Stimulated activated naive CD4-positive, alpha-beta T cell (primary cell): Measurements from ENCODE around the gene PRKCI.
"Not testable (repeated sequence)": the region's sequence is repeated elsewhere in the genome, so short reads cannot be mapped to it uniquely, and the experiment has no call there.

Experiments used
- DNase-seq, 6 experiments: peaks; one replicate each; lab custom pipeline; 2025; lab: John Stamatoyannopoulos, UW

The PRKCI gene

DNA sequence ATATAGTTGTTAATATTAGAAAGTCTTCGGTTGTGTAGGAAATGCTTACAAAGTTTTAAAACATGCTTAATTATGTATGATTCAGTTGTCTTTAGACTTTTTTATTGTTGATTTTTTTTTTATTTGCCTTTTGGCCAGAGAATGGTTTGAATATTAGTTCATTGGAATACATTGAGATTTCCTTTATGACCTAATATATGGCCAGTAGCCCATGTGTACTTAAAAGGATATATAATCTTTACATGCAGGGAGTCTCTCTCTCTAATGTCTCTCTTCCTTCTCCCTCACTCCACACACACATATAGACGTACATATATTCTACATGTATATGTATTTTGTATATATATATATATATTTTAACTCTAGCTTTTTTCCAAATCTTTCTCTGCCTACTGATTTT is 68.0 kb downstream of the PRKCI start:
- DNase-seq, result no peak

DNA sequence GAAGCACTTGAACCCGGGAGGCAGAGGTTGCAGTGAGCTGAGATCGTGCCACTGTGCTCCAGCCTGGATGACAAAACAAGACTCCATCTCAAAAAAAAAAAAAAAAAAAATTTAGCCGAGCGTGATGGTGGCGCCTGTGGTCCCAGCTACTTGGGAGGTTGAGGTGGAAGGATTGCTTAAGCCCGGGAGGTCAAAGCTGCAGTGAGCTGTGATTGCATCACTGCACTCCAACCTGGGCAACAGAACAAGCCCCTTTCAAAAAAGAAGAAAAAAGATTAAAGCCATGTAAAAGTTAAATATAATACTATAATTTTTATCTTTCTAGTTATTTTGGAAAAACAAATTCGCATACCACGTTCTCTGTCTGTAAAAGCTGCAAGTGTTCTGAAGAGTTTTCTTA is 73.4 kb downstream of the PRKCI start:
- DNase-seq, result no peak

DNA sequence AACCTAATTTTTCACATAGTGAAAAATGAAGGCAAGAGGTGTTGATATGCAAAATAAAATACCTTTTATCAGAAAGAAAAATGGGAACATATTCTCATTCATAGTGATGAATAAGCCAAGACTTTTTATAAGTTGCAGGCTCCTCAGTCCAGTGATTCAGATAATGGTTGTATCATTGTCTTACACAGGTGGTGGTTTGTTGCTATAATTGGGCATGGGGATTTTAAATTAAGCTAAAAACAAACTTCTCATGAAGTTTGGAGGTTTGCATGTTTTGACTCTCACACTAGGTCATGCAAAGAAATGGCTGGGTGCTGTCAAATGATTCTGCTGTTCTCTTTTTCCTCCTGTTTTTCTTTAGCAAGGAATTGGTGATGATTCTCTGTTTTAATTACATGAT is 74.5 kb downstream of the PRKCI start:
- no peak for DNase-seq

DNA sequence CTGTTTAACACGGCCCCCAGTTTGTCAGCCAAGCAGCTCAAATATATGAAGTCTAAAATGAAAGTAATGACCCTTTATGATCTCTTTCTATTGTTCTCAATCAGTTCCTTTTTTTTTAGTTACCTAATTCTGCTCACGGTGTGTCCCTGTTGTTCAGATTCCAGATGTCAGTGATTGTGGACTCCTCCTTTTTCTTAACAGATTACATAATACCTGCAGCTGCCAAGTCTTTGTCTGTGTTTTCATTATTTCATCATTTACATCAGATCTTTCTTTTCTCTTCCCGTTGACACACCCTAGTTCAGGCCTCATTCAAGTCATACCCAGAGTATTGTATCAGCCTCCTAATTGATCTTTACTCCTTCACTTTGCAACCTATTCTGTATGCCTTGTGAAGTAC is 79.2 kb downstream of the PRKCI start:
- DNase-seq, result no peak

DNA sequence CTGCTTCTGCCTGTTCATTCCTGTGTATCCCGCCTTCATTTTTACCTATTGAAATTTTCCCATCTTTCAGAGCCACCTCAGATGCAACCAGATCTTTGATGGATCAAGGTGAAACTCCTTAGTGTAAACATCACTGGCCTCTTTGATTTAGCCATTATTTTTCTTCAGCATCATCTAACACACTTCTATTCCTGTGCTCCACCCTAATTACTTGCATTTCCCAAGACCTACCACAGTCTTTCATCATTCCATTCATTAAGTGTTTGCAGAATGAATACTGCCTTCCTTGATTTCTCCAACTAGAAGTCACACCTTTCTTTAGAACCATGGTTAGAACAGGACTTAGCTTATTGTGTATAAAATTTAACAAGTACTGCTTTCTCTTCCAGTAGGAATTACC is 79.8 kb downstream of the PRKCI start:
- no peak for DNase-seq

DNA sequence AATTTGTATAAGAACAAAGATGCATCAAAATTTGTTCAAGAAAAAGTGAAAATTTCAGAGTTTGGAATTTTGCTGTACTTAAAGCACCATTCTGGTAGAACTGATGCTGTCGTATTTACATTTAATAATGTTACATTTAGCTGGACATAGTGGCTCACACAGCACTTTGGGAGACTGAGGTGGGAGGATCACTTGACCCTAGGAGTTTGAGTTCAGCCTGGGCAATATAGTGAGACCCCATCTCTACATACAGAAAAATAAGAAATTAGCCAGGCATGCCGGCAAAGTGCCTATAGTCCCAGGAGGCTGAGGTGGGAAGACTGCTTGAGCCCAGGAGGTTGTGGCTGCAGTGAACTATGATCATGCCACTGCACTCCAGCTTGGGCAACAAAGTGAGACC is 83.8 kb downstream of the PRKCI start:
- DNase-seq, result no peak

DNA sequence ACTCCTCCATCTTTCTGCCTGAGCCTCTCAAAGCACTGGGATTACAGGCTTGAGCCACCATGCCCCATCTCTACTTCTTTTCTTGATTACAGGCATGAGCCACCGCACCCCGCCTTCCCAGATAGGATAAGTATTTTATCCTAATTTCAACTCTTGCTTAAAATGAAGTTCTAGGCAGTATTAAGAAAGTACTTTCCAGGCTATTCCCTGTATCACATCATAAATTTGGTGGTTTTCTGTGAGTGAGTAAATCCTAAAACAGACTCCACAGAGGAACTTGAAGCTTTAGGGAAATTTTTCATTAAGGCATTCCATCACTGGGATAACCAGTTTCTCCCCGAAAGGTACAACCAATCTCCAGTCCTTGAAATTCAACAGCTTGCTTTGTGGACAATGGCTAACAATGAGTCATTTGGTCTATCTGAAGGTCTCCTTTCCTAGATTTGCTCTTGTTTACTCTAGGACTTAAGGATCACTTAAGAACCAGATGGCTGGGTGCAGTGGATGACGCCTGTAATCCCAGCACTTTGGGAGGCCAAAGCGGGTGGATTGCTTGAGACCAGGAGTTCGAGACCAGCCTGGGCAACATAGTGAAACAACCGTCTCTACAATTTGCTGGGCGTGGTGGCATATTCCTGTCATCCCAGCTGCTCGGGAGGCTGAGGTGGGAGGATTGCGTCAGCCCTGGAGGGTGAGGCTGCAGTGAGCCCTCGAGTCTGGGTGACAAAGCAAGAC is 85.6 kb downstream of the PRKCI start:
- DNase-seq, result no peak

DNA sequence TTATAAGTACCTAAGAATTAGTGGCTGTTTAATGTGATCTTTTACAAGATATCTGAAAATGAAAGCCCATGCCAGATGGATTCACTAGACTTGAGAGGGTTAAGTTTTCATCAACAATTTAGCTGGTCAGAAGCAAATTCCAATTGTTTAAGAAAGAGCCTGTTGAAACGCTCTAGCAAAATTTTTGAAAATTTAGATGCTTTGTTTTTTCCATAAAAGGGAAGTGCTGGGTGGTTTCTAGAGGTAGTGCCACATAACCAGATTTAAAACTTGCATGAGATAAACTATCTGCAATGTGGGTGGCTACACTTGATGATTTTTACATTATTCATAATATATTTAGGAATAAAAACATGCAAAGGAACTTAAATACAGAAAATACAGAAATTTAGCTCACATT is 86.8 kb downstream of the PRKCI start:
- DNase-seq, result no peak

DNA sequence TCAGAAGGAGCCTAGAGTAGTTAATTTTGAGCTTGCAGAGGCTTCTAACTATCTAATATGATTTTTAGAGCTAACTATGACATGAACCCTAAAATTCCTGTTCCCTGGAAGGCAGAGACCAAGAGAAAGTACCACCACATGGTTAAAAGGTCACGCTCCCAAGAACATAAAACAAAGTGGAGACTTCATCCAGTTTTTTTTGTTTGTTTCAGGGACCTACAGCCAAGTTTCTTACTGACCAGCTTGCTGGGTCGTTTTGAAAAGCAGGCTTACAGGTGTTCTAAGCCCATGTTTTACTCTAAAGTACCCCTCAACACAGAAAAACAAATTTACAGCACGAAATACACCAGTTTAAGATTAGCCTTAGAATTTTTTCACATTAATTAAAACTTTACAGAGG is 95.7 kb downstream of the PRKCI start:
- no peak for DNase-seq

DNA sequence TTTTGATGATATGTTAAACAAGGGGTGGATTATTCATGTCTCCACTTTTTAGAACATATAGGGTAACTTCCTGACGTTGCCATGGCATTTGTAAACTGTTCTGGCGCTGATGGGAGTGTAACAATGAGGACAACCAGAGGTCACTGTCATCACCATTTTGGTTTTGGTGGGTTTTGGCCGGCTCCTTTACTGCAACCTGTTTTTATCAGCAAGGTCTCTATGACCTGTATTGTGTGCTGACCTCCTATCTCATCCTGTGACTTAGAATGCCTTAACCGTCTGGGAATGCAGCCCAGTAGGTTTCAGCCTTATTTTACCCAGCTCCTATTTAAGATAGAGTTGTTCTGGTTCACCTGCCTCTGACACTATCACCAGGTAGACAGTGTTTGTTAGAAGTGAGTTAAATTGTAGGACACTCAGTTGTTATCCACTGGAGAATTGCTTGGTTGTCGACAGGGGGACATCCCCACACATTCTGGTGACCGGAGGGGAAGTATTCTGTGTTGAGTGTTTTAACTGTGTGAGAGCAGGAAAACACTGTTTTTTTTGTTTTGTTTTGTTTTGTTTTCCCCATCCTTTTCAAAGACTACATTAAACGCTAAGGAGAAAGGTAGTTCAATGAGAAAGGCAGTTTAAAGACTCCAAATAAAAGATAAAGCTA is 98.4 kb downstream of the PRKCI start:
- DNase-seq, result no peak

DNA sequence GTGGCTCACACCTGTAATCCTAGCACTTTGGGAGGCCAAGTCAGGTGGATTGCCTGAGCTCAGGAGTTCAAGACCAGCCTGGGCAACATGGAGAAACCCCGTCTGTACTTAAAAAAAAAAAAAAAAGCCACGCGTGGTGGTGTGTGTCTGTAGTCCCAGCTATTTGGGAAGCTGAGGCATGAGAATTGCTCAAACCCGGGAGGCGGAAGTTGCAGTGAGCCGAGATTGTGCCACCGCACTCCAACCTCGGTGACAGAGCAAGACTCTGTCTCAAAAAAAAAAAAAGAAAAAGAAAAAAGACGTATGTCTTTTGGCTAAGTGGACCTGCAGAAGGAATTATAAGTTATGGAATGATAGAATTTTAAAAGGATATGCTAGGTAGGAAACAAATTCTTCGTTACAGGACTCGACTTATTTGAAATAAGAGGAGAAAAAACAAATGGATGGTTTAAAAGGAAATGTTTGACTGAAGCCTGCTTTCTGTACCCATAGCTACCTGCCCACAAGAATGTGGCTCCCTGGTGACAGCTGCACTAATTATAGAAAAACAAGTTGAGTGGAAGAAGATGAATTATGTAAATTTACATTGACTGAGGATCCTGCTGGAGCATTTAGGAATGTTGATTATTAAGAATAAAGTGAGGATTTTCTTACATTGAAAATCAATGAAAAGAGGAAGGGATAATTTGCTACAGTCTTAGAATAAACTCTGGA is 99.3 kb downstream of the PRKCI start:
- no peak for DNase-seq

DNA sequence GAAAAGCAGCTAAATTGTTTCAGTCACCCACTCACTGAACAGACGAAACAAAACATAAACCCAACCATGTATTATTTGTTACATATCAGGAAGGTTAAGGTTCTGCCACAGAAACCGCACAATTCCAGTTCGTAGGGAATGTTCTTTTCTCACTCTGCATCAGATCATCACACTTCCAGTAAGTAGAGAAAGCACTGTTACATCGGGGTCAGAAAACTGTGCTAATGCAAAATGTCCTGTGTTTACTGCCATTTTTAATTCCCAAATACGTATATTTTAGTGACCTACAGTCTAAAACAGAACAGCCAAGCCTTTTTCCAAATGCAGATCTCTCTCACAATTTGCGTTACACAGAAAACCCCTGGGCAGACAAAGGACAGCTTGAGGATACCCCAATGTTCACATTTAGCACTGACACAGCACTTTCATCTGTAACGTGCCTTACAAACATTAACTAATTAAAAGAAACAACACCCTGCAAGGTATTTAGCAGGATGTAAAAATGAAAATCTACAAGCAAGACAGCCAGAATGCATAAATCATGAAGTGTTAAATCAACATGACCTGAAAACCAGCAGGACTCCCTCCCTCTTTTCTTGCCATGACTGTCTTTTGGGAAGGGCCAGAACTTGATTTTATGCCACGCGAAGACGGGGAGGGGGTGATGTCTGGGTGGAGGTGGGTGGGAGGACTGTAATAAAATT is 100.5 kb downstream of the PRKCI start:
- DNase-seq, result no peak

DNA sequence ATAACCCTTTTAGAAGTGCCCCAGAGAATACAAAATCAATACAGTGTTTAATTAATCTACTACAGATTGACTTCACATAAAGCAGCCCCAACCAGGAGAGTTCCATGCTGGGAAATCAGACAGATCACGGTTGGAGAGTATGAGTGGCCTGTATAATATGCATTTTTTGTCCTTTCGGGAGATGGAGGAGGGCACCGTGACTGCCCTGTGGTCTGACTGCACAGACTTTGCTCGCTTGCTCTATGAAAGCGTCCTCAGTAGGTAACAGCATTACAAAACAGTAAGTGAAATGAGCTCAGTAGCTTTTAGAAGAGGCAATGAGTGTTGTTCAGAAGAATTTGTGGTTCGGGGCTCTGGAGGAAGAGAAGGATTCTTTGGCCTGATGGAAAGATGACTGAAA is 101.1 kb downstream of the PRKCI start:
- DNase-seq, result no peak

DNA sequence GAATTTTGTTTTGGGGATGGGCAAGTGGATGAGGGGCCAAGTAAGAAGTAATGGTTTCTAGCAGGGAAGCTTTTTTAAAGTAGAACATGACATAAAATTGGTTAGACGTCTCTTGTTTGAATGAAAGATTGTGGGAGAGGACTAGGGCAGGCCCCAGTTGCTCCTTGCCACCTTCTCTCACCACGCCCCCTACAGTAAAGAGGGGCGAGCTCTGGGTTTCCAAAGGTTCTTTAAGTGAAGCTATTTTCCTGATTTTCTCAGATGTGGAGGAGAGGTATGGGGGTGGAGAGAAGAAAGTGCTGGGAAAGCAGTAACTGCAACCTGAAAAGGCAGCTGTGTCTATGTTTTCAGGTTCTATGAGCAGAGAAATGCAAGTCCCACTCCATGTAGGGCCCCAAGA is 102.7 kb downstream of the PRKCI start:
- DNase-seq, result no peak

DNA sequence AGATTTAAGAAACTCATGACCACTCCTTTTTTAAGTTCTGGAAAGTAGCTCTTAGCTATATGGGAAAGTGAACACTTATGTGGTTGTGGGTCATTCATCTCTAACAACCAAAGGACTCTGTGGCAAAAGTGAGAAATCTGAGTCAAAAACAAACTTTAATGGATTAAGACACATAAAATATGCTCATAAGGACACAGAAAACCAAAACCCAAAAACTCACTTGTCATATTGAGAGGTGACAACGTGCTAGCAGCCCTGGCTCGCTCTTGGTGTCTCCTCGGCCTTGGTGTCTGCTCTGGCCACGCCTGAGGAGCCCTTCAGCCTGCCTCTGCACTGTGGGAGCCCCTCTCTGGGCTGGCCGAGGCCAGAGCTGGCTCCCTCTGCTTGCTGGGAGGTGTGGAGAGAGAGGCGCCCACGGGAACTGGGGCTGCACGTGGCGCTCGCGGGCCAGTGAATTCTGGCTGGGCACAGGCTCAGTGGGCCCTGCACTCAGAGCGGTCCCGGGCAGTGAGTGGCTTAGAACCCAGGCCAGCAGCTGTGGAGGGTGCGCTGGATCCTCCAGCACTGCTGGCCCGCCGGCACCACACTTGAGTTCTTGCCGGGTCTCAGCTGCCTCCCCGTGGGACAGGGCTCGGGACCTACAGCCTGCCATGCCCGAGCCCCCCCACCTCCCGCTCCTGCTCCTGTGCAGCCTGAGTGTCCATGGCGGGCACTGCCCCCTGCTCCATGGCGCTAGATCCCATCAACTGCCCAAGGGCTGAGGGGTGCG is 105.0 kb downstream of the PRKCI start:
- DNase-seq, result no peak

DNA sequence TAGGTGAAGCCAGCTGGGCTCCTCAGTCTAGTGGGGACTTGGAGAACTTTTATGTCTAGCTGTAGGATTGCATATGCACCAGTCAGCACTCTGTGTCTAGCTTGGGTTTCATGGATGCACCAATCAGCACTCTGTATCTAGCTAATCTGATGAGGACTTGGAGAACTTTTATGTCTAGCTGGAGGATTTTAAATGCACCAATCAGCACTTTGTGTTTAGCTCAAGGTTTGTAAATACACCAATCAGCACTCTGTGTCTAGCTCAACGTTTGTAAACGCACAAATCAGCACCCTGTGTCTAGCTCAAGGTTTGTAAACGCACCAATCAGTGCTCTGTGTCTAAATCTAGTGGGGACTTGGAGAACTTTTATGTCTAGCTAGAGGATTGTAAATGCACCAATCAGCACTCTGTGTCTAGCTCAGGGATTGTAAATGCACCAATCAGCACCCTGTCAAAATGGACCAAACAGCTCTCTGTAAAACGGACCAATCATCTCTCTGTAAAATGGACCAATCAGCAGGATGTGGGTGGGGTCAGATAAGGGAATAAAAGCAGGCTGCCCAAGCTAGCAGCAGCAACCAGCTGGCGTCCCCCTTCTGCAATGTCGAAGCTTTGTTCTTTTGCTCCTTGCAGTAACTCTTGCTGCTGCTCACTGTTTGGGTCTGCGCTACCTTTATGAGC is 105.8 kb downstream of the PRKCI start:
- not testable (repeated sequence) for DNase-seq

DNA sequence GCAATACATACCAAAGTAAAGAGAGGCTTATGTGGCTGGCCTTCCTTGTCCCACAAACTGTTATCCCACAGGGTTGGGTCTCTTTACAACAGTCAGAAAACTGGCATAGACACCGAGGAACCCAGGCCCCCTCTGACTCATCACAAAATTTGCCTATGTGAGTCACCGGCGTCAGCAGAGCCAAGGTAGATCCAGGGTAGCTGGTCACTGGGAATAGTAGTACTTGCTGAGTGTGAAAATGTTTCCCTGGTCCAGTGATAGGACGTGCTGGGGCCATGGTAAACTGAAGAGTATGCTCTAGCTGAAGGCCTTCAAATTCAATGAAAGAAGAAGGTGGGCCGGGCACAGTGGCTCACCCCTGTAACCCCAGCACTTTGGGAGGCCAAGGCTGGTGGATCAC is 108.1 kb downstream of the PRKCI start:
- DNase-seq, result no peak

DNA sequence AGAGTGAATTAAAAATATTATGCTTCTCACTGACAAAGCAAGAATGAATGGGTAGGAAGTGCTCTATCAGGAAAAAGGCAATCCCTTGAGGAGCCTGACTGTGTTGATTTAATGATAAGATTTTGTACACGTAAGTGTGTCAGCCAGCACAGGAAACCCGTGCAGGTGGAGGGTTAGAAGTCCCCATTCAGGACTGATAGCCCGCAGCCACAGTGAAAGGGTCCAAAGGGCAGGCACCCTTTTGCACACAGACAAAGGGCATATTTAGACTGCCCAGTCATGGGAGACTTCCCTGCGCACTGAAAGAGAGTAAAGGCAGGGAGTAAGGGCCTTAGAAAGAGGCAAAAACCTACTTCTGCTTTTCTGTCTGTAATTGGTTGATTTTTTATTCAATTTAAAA is 108.9 kb downstream of the PRKCI start:
- no peak for DNase-seq

DNA sequence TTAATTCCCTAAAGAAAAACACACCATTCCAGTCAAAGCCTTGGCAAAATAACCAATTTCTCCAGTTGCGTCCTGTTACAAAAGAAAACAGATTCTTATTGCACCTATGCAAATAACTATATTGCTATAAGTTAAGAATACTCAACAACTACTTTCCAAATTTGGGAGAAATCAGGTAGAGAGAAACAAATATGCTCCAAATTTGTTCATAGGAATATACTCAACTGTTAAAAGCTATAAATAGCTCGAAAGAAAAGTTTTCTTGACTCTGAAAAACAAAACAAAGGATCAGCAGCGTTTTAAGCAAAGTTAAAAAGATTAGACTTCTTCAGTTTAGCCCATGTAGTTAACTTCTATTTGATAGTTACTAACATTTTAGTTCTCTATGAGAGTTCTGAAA is 115.2 kb downstream of the PRKCI start:
- no peak for DNase-seq

DNA sequence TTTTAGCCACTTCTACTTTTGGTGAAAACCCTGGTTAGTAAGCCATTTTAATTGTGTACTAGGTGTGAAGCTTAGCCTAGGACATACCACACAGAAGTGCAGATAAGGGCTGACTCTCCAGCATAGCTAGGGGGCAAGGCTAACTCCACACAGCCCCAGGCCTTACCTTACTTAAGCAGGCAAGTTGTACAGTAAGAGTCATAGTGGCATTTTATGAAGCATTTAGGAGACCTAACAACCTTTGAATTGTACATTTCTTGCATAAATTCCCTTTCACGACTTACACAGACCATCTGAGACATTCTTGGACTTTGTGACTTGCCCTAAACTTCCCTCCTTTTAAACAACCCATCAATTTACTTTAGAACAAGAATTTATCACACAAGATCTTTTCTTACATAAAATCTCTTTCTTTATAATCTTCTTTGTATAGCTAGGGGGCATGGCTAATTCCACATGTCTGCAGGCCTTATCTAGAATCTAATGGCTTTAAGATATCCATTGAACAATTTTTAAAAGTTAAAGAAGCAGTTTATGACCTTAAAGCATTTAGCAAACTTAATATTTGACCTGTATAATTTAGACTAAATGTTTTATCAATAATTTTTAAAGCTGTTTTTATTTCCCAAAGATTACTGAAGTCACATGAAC is 116.6 kb downstream of the PRKCI start:
- DNase-seq, result no peak

DNA sequence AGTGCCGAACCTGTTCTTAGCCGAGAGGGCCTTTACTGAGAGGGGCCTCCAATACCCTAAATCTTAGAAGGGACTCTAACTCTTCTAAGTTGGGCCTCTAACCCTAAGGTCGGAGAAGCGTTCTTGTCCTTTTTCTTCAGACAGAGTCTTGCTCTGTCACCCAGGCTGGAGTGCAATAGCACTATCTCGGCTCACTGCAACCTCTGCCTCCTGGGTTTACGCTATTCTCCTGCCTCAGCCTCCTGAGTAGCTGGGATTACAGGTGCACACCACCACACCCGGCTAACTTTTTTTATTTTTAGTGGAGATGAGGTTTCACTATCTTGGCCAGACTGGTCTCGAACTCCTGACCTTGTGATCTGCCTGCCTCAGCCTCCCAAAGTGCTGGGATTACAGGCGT is 120.0 kb downstream of the PRKCI start:
- not testable (repeated sequence) for DNase-seq
